Measurements from ENCODE around the gene GAS2L2. TPM values are rescaled to one million over a fixed set of nuclear protein-coding genes. Genes with fewer than 3 reads are reported as not detected.

Gene GAS2L2
- not detected in 2 replicates for total RNA-seq (2014; rRNA removed)
- 0.01 TPM for polyA plus RNA-seq (2012)

DNA sequence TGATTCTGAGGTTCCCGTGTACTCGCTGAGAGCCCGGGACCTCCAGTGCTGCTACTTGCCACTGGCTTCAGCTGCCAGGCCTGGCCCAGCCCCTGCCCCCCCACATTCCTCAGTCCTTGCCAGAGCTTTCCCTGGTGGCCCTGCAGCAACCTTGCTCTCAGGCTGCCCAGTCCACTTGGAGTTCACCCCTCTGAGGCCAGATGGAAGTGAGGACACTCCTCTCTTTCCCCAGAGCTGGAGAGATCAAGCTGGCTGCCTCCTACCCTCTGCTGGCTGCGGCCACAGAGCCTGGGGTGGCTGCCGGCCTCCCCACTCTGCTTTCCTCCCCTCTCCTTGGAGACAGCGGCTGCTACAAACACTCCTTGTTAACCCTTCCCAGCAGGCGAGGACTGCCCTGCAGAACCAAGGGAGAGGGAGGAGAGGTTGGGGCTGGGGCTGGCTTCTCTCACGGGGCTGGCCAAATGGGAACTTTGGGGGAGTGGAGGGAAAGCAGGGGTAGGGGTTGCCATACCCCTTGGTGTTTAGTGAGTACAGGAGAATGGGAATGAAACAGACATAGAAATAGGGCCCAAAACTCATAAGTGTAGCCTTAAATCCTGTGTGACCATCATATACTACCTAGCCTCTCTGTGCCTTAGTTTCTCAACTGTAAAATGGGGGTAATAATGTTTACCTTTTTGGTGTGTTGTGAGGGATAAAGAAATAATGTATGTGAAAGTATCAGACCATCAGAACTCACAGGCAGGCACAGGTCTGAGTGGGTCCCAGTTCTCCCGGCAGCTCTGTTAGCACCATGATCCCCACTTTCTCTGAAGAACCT lies at the start of gene GAS2L2:
TSS of gene GAS2L2 (minus strand) at position 295 of the 820 bp plus-strand sequence. CDS start 389 bp downstream, outside the sequence.
- peak; percentile 5 for DNase-seq (ENCODE audit: low read depth)

DNA sequence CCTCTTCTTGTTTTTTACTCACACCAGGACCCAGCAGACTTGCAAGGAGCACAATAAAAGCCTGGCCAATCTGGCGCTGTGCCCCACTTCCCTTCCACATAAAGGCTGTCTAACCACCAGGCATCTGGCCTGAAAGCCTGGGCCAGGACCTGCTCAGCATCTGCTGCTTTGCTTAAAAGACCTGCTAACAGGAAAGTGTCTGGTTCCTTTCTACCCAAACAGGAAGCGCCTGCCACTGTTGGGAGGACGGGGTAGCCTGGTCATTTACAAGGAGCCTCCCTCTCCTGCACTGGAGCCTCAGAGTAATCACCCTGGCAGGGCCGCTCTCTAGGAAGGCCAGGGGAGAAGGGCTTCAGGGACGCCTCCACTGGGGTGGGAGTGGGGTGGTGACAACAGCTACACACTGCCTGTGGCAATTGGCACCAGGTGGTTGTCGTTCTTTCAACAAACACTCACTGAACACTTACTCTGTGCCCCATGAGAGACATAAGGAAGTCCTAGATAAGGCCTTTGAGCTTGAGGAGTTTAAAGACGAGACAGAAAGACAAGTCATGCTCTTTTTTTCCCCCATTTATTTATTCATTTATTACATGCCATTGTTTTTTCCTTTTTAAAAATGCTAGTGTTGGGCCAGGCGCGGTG lies 48.7 kb upstream of the GAS2L2 start:
- DNase-seq (ENCODE audit: low read depth), result no peak

DNA sequence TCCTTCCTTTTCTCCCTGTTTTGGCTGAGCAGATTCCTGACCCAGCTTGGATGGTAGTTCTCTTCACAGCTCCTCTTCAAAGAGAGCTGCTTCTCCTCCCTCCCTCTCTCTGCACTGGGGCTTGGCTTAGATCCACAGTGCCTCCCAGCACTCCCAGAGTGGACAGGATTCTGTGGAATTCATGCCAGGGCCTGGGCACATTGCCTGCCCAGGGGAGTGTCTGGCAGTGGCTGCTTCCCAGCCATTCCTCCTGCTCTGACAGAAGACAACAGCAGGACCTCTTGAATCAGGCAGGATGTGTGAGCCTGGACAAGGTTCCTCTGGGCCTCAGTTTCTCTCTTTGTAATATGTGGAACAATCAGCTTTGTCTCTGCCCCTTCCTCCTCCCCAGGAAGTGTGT lies 46.9 kb upstream of the GAS2L2 start:
- peak; percentile 58 for DNase-seq (ENCODE audit: low read depth)

DNA sequence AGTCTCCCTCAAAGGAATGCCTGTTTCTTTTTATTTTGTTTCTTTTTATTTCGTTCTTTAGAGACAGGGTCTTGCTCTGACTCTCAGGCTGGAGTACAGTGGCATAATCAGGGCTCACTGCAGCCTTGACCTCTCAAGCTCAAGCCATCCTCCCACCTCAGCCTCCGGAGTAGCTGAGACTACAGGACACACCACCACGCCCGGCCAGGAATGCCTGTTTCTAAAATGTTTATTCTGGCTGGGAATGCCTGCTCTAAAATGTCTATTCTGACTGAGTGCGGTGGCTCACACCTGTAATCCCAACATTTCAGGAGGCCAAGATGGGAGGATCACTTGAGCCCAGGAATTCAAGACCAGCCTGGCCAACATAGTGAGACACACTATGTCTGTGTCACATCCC lies 44.9 kb upstream of the GAS2L2 start:
- no peak for DNase-seq (ENCODE audit: low read depth)

DNA sequence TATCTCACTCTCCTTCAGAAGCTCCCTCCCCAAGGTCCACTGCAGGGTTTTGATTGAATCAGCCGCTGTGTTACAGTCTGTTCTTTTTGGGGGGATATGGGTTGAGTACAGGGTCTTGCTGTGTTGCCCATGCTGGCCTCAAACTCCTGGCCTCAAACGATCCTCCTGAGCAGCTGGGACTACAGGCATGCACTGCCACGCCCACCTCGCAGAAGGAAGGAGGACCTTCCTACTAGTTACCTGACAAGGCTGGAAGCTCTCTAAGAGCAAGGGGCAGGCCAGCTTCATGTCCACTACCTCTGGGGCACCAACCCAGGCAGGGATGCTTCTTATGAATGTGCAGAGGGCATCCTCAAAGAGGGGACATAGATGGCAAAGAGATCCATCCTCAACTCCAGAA lies 44.3 kb upstream of the GAS2L2 start:
- DNase-seq (ENCODE audit: low read depth), result no peak

DNA sequence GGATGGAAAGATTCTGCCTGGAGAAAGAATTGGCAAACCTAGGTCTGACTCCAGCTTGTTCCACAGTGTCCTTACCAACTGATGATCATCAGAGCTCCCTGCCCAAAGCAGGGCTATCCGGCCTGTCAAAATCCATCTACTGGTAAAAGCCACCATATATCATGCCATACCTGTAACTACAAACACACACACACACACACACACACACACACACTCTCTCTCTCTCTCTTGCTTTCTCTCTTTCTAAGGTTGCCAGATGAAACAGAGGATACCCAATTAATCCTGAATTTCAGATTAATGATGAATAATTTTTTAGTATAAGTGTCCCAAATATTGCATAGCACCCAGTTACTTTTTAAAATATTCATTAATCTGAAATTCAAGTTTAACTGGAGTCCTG lies 43.9 kb upstream of the GAS2L2 start:
- no peak for DNase-seq (ENCODE audit: low read depth)

DNA sequence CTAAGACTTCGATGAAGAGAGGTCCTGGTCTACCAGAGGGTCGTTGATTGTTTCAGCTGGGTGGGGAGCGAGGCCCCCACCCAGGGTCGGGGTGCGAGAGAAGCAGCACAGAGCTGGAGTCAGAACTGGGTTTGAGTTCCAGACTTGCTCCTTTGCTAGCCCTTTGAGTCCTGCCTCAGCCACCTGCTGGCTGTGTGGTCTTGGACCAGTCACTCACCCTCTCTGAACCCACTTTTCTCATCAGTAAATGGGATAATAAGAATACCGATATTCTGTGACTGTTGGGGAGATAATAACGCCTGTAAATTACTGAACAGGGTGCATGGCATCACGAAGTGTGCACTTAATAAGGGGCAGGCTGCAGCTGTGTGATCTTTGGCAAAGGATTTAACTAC lies 42.8 kb upstream of the GAS2L2 start:
- no peak for DNase-seq (ENCODE audit: low read depth)

DNA sequence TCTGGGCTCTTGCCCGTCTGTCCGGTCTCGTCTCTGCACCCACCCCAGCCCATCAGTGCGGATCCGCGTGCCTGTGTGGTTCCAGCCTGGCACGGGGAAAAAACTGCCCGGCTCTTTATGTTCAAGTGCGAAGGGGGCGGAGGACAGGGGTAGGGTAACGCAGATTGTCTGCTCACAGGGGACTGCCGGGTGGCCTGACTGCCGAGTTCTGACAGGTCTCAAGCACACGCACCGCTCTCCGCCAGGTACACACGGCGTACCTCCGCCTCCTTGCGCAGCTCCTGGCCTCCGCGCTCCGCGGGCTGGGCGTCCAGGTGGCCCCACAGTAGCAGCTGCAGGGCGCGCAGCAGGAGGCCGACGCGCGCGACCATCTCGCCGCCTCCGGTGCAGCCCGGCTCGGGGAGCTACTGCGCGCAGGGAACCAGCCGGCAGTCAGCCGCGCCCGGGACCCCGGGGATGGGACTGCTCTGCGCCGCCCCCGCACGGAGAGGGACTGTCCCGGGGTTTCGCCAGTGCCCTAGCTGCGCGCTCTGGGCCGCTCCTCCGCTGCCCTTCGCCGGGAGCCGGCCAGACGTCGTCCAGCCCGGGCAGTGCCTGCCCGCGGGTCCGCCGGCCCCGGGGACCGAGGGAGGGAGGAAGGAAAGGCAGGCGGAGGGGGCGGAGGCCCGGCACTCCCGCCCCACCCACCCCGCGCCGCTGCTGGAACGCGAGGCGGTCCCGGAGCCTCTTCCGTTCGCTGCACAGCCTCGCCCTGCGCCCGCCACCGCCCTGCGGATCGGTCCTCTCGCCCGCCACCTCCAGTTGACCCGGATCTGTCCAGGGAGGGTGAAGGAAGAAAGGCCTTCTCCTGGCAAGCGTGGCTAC lies 42.2 kb upstream of the GAS2L2 start, which contains the start of gene MMP28:
TSS of gene MMP28 (minus strand) at position 635 of the 864 bp plus-strand sequence. CDS start at position 371, 264 bp downstream.
- DNase-seq (ENCODE audit: low read depth), result no peak

DNA sequence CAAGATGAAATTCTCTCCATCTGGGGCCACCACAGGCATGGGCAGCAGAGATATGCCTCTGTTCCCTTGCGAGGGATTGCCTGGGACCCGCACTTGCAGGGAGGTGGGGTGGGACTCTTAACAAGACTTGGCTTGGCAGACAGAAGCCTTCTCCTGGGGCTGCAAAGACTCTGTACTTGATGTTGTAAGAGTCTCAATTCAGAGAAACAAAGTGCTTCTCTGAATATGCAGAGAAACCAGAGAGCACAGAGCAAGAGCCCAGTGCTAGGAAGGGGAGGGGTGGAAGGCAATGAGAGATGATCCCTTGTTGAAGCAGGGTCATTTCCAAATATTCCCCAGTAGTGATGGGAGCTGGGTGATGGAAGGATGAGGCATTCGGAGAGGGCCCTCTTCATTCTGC lies 40.2 kb upstream of the GAS2L2 start:
- DNase-seq (ENCODE audit: low read depth), result no peak

DNA sequence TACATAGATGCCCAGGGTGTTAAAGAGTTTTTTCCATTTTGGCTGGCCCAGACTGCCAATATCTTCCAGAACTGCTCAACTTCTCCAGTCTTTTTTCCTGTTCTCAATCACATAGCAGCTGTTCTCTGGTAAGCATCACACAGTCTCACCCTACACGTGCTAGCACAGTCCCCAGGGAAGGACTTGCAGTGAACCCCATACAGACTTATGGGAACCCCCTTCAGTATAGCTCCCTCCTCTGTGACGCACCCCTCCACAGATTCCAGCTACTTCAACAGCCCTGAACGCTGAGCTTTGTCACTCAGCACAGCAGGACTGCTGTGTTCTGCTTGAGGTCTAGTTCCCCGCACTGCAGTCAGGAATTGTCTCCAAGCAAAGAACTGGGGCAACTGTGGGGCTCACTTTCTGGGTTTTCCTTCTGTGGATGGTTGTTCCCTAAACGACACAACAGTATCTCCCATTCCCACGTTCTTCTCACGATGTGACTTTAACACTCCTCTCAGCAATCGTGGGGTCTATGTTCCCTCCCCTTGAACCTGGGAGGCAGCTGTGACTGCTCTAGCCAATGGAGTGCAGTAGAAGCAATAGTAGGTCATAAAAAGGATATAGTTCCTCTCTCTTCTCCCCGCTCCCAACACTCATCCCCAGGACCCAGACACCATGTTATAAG lies 38.8 kb upstream of the GAS2L2 start:
- no peak for DNase-seq (ENCODE audit: low read depth)

DNA sequence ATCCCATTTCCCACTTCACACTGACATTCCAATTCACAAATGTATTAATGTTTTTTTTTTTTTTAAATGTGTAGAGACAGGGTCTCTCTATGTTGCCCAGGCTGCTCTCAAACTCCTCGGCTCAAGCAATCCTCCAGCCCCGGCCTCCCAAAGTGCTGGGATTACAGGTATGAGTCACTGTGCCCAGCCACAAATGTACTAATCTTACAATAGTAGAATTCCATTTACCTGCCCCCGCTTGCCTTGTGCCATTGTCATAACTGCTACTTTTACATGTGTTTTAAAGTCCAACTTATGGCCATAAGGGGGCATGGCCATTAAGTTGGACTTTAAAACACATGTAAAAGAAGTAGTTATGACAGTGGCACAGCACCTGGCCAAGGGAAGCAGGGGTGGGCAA lies 37.8 kb upstream of the GAS2L2 start:
- DNase-seq (ENCODE audit: low read depth), result peak; percentile 32

DNA sequence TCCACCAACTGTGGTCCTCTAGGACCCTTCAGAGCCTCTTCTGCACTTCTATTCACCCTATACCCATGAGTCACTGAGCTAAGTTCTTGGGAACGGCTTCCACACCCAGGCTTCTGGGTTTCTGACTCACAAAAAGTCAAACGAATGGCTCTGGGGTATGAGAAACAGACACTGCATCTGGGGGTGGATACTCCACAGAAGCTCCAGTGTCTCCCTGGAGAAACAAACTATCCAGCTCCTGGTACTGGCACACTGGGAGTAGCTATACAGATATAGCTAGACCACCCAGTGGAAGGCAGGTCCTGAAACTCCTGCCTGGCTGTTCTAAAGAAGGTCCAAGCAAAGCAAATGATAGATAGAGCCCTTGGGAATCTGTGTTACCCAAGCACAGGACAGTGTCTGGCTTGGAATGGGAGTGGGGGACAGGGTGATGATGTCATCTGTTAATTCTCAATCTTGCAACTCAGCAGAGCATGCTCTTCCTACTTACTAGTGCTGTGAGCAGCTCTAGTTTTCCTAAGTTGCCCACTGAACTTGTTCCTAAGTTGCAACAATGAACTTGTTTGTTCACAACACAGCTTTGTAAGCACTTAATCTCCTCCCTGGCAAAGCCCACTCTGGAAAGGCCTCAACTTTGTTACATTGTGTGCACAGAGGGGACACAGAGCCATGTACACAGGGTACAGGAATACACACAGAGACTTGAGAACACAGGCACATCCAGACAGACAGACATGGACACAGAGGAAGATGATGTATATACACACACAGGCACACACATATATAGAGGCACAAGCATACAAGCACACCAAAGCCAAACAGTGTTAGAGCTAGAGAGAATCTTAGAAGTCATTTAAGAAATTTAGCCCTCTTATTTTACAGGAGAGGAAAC lies 35.7 kb upstream of the GAS2L2 start:
- peak; percentile 88 for DNase-seq (ENCODE audit: low read depth)

DNA sequence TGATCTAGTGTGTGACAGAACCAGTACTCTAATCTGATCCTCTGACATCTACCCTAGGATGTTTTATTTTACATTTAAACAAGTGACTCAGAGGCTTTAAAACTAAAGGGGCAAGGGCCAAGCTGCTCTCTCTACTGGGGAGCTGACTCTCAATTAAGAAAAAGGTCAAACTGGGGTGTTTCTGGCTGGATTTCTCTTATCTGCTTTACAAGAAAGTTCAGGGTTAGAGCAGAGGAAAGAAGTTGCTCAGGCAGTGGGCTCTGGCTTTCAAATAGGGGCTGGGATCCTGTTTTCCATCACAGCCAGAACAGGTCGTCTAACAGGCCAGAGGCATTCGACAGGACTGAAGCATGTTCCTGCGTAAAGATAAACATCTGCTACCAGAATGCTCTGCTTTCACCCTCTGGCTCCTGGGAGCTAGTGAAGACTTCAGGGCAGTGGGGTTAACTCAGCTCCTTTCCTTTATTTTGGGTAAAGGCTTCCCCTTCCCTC lies 33.9 kb upstream of the GAS2L2 start:
- peak; percentile 41 for DNase-seq (ENCODE audit: low read depth)

DNA sequence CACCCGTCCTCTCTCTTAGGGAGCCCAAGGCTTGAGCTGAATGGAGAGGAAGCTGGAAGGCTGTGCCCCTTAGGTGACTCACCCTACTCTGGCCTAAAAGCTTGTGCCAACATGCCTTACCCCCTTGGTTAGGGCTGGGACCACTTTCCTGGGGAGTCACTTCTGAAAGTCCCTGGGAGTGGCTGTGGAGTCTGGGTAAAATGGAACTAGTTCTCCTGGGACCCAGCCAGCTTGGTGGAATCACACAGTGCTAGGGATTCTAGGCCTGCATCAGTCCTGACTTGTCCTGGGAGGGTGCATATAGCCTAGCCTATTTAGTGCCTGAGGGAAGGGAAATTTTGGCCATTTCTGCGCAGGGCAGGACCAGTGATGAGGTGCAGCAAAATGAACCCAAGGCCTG lies 31.9 kb upstream of the GAS2L2 start:
- no peak for DNase-seq (ENCODE audit: low read depth)

DNA sequence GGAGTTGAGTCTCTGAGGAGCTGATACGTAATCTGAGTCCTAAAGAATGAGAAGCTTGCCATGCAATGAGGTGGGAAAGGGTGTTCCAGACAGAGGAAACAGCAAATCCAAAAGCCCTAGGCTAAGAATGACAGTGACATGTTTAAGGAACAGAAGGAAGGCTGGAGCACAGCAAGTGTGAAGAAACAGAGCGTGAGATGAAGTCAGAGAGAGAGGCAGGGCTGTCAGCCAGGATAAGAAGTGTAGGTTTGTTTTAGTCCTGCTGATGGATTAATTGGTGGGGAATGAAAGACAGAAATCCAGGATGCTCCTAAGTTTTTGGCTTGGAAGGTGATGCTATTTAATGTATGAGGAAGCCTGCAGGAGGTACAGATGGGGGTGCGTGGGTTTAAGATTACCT lies 27.9 kb upstream of the GAS2L2 start:
- no peak for DNase-seq (ENCODE audit: low read depth)

DNA sequence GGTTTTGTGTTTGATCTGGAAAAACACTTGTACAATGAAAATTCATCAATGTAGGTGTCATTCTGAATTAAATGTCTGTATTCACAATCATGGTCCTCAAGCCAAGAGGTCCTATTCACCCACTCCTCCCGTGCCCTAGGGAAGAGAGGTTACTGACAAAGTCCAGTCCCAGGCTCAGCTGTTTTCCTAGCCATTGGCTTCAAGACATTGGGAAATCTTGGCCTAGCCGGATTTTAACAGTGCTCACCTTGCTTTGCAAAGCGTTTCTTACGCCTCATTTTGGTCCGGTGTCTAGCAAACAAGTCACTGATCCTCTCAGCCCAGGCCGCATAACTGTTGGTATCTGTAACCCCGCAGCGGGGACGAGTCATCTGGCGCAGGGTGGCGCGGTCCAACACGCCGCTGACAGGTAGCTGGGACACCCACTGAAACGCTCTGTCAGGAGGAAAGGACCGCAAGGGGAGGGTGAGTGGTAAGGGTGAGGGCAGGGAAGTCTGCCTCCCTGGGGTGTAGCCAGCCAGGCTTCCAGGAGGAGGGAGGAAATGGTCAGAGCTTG lies 25.7 kb upstream of the GAS2L2 start:
- DNase-seq (ENCODE audit: low read depth), result no peak

DNA sequence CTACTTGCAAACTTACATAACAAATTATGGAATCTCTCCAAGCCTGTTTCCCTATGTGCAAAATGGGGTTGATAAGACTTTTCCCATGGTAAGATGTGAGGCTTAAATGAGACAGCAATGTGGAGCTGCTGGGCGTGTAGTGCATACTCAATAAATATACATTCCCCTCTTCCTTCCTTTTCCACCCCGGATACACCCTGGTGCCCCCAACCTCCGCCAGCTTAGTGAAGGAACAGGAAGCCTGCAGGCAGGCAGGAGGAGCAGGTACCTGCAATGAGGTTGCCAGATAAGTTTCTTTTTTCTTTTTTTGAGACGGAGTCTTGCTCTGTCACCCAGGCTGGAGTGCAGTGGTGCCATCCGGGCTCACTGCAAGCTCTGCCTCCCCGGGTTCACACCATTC lies 22.5 kb upstream of the GAS2L2 start:
- no peak for DNase-seq (ENCODE audit: low read depth)

DNA sequence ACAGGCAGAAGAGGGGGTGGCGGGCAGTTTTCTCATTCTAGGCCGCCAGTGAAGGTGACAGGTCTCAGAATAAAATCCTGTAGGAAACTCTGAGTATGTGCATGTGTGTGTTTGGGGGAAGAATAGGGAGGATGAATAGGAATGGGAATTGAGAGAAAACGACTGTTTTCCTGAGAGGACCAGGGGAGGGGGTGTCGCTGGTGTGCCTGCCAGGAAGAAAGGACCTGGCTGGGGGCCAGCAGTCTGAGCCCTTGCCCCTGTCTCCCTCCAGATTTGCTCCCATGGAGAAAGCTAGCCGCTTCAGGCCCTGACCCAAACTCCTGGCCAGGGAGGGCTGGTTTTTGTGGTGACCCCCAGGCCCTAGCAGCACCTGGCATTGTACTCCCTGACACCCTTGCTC lies 22.0 kb upstream of the GAS2L2 start:
- no peak for DNase-seq (ENCODE audit: low read depth)

DNA sequence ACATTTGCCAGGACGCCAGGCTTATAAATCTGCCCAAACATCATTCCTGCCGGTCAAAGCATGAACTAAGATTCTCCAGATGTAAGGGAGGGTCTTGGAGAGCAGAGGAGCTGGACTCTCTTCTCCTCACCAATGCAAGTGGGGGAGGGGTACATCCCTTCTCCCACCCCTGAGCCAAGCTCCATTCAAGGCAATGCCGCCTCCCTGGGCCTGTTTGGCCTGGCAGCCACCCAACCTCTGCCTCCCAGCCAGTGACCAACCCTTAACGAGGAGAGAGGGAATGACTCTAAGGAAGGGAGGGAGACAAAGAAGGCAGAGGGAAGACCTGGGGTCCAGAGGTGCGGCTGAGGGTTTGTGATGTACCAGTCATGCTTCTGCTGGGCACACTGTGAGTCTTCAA lies 21.5 kb upstream of the GAS2L2 start:
- DNase-seq (ENCODE audit: low read depth), result no peak
